ENCODE measurements around the gene SSH2.

The SSH2 gene

DNA sequence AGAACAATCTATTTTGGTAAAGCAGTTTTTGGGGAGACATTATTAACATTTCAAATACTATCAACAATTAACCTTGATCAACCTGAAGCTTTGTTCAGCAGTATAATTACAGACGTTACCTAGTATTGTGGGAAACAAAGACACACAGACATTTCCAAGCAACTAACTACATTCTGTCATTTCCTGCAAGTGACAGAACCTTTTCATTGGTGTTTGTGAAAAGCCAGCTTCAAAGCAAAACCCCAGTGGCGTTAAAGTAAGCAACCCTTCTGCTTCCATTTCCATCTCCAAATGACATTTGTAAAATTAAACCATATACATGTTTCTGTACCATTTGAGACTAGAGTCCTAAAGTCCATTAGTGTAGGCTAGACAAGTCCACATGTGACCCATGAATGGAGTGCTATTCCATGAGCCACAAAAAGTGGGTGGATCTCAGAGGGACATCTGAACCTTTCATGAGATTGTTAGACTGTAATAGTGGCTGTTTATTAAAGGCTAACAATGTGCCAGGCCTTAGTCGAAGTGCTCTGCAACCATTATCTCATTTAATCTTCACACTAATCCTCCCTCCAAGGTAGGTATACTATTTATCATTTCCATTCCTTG lies 101.2 kb downstream of the SSH2 start:
- Histone ChIP-seq H3K4me3 (IDR thresholded peaks at IDR 0.05; ENCODE audit: insufficient read depth, low read depth, low read length) (no peak overlapping the region), H3K36me3 (ENCODE audit: insufficient read depth) (no peaks in the 10 kb centered on the region), H2AFZ (ENCODE audit: low read depth) (no peak overlapping the region), H3K27me3 (ENCODE audit: insufficient read depth, low read depth) (no peaks in the 10 kb centered on the region), H3K4me1 (ENCODE audit: low read depth, poor library complexity, severe bottlenecking) (no peaks in the 10 kb centered on the region), H3K4me2 (no peak overlapping the region), H4K20me1 (ENCODE audit: insufficient read depth) (no peaks in the 10 kb centered on the region), H3K9ac (no peak overlapping the region), H3K79me2 (ENCODE audit: insufficient read depth, low read depth) (no peaks in the 10 kb centered on the region), H3K27ac (no peak overlapping the region)
- TF ChIP-seq, protein P1, sequence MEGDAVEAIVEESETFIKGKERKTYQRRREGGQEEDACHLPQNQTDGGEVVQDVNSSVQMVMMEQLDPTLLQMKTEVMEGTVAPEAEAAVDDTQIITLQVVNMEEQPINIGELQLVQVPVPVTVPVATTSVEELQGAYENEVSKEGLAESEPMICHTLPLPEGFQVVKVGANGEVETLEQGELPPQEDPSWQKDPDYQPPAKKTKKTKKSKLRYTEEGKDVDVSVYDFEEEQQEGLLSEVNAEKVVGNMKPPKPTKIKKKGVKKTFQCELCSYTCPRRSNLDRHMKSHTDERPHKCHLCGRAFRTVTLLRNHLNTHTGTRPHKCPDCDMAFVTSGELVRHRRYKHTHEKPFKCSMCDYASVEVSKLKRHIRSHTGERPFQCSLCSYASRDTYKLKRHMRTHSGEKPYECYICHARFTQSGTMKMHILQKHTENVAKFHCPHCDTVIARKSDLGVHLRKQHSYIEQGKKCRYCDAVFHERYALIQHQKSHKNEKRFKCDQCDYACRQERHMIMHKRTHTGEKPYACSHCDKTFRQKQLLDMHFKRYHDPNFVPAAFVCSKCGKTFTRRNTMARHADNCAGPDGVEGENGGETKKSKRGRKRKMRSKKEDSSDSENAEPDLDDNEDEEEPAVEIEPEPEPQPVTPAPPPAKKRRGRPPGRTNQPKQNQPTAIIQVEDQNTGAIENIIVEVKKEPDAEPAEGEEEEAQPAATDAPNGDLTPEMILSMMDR (conservative IDR thresholded peaks at IDR 0.05; ENCODE audit: low read depth, low read length): no peak

DNA sequence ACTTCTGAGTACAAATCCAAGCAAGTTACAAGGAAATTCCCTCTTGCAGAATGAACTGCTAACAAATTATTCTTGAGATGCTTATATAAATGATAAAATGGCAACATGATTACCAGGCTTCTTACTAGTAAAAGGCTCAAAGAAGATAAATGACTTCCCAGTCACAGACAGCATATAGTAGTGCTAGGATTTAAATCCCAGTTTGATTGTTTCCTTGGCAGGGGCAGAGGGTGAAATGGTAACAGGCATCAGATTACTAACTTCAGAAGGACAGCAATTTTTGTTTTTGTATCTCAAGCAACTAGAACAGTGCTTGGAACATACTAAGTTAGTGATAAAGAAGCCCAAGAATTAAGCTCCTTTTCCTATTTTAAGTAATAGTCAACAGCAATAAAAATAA lies 102.8 kb downstream of the SSH2 start:
- Histone ChIP-seq H4K20me1 (ENCODE audit: insufficient read depth) (no peaks in the 10 kb centered on the region), H3K79me2 (ENCODE audit: insufficient read depth, low read depth) (no peaks in the 10 kb centered on the region)
- TF ChIP-seq, protein P1 (conservative IDR thresholded peaks at IDR 0.05; ENCODE audit: low read depth, low read length): no peak

DNA sequence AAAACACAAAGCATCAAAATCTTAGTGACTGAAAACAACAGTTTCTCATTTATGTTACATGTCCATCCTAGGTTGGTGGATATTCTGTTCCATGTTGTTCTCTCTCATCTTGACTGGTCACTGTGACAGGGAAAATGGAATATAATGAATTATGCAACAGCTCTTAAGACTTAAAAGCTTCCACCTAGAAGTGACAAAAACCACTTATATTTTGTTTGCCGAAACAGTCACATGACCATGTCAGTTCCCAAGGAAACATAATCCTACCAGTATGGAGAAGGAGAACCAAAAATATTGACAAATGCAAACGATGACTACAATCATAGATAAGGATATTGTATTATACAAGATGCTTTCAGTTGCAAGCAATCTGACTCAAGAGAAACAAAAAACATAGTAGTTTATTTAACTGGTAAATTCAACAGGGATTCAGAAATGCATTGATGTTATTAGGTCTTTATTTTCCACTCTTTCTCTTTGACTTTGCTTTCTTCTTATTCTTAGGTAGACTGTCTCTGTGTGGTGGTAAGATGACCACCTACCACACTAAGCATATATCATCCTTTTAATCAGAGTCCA lies 103.8 kb downstream of the SSH2 start:
- no peak overlapping the region for H3K4me3 ChIP-seq (IDR thresholded peaks at IDR 0.05; ENCODE audit: insufficient read depth, low read depth, low read length)
- no peak overlapping the region for H3K27ac ChIP-seq
- TF ChIP-seq, protein P1 (conservative IDR thresholded peaks at IDR 0.05; ENCODE audit: low read depth, low read length): no peak
- H3K36me3 ChIP-seq (ENCODE audit: insufficient read depth): no peaks in the 10 kb centered on the region
- H3K27me3 ChIP-seq (ENCODE audit: insufficient read depth, low read depth): no peaks in the 10 kb centered on the region
- no peaks in the 10 kb centered on the region for H3K79me2 ChIP-seq (ENCODE audit: insufficient read depth, low read depth)
- no peaks in the 10 kb centered on the region for H3K4me1 ChIP-seq (ENCODE audit: low read depth, poor library complexity, severe bottlenecking)
- H4K20me1 ChIP-seq (ENCODE audit: insufficient read depth): no peaks in the 10 kb centered on the region
- no peak overlapping the region for H3K9ac ChIP-seq
- H3K4me2 ChIP-seq: no peak overlapping the region
- H2AFZ ChIP-seq (ENCODE audit: low read depth): no peak overlapping the region

More for the DNA sequence above, 102.8 kb downstream of the SSH2 start:
- no peaks in the 10 kb centered on the region for H3K27me3 ChIP-seq (ENCODE audit: insufficient read depth, low read depth)
- H3K36me3 ChIP-seq (ENCODE audit: insufficient read depth): no peaks in the 10 kb centered on the region
- H3K9ac ChIP-seq: no peak overlapping the region
- H2AFZ ChIP-seq (ENCODE audit: low read depth): no peak overlapping the region
- no peaks in the 10 kb centered on the region for H3K4me1 ChIP-seq (ENCODE audit: low read depth, poor library complexity, severe bottlenecking)
- H3K4me2 ChIP-seq: no peak overlapping the region
- no peak overlapping the region for H3K27ac ChIP-seq
- no peak overlapping the region for H3K4me3 ChIP-seq (IDR thresholded peaks at IDR 0.05; ENCODE audit: insufficient read depth, low read depth, low read length)

DNA sequence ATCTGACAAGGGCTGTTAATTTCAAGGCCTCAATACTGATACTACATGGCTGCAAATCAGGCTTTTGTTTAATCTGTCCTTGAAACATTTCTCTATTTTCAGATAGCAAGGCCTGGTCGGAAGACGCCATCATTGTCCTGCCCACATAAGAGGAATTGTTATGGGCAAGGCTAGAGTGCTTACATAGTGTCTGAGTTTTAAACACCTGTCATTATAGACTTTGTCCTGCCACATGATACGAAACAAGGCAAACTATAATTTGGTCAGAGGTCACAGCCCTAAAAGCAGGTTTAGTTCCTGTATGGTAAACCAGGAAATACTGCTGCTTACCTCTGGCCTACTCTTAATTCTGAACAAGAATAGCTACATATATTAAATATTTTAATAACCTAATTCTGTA lies 104.4 kb downstream of the SSH2 start:
- no peak overlapping the region for H3K9ac ChIP-seq
- H4K20me1 ChIP-seq (ENCODE audit: insufficient read depth): no peaks in the 10 kb centered on the region
- H3K36me3 ChIP-seq (ENCODE audit: insufficient read depth): no peaks in the 10 kb centered on the region
- TF ChIP-seq, protein P1 (conservative IDR thresholded peaks at IDR 0.05; ENCODE audit: low read depth, low read length): no peak
- H3K4me1 ChIP-seq (ENCODE audit: low read depth, poor library complexity, severe bottlenecking): no peaks in the 10 kb centered on the region
- no peak overlapping the region for H3K27ac ChIP-seq
- H3K4me2 ChIP-seq: no peak overlapping the region
- no peak overlapping the region for H3K4me3 ChIP-seq (IDR thresholded peaks at IDR 0.05; ENCODE audit: insufficient read depth, low read depth, low read length)
- H3K27me3 ChIP-seq (ENCODE audit: insufficient read depth, low read depth): no peaks in the 10 kb centered on the region
- no peaks in the 10 kb centered on the region for H3K79me2 ChIP-seq (ENCODE audit: insufficient read depth, low read depth)
- H2AFZ ChIP-seq (ENCODE audit: low read depth): no peak overlapping the region

Data from KMS-11 (cell line).